Glutamatergic neuron (in vitro differentiated cells): ENCODE data around the gene PLTP. TPM values are rescaled to one million over a fixed set of nuclear protein-coding genes. Genes with fewer than 3 reads are reported as not detected.

Experiments
- DNase-seq: peaks from one replicate; pipeline ENCODE4 v3.0.0; 2022
- H3K27ac Mint-ChIP-seq: one replicate; pipeline ENCODE4 v1.8.0; 2020; ENCODE audit warnings: mild to moderate bottlenecking, mixed read lengths, inconsistent platforms; ENCODE audit not compliant: unreplicated experiment
- H3K27me3 Mint-ChIP-seq: one replicate; pipeline ENCODE4 v1.8.0; 2020; ENCODE audit warnings: mild to moderate bottlenecking, moderate library complexity, mixed read lengths, inconsistent platforms; ENCODE audit not compliant: unreplicated experiment
- H3K36me3 Mint-ChIP-seq: one replicate; pipeline ENCODE4 v1.8.0; 2020; ENCODE audit warnings: mild to moderate bottlenecking, mixed read lengths, inconsistent platforms; ENCODE audit not compliant: unreplicated experiment
- H3K4me1 Mint-ChIP-seq: one replicate; pipeline ENCODE4 v1.8.0; 2020; ENCODE audit warnings: mild to moderate bottlenecking, low read depth, mixed read lengths, inconsistent platforms; ENCODE audit not compliant: unreplicated experiment
- H3K4me3 Mint-ChIP-seq: one replicate; pipeline ENCODE4 v1.8.0; 2020; ENCODE audit warnings: mild to moderate bottlenecking, mixed read lengths, inconsistent platforms; ENCODE audit not compliant: unreplicated experiment
- H3K9me3 Mint-ChIP-seq: one replicate; pipeline ENCODE4 v1.8.0; 2020; ENCODE audit warnings: mild to moderate bottlenecking, moderate library complexity, mixed read lengths, inconsistent platforms; ENCODE audit not compliant: unreplicated experiment
- CTCF ChIP-seq: fragments of 200-600 bp; sonication (generic); IDR thresholded peaks from one replicate; pipeline ENCODE4 v1.5.0; 2021; ENCODE audit not compliant: partially characterized antibody, unreplicated experiment
- total RNA-seq: library from RNA; stranded (reverse); fragmentation: NEBNext Ultra II Directional; extraction: Animal tissue kit (Norgen Biotek cat#: 25700); gene quantifications from one replicate; pipeline ENCODE4 v1.2.1, GENCODE V29; 2021; ENCODE audit not compliant: unreplicated experiment

The PLTP gene
- total RNA-seq, 1 donor from 2014 or later: 29.7 TPM

GRCh38 chr20:45937765-45938164, 25.8 kb upstream of the PLTP start:
- Mint-ChIP-seq H3K4me1 (peaks cover 12% of the 10 kb centered on the region), H3K4me3 (no peak overlapping the region), H3K27me3 (peaks cover 13% of the 10 kb centered on the region), H3K27ac (no peak overlapping the region), H3K36me3 (no peaks in the 10 kb centered on the region), H3K9me3 (peaks cover 11% of the 10 kb centered on the region)
- TF ChIP-seq CTCF: no peak
- DNase-seq: no peak

GRCh38 chr20:45935416-45936046, 23.6 kb upstream of the PLTP start:
- Mint-ChIP-seq H3K4me1 (peaks cover 12% of the 10 kb centered on the region), H3K36me3 (no peaks in the 10 kb centered on the region), H3K27ac (peak overlapping the region; percentile 94), H3K4me3 (peak overlapping the region; percentile 92), H3K9me3 (peaks cover 11% of the 10 kb centered on the region), H3K27me3 (peaks cover 13% of the 10 kb centered on the region)
- DNase-seq: no peak
- TF ChIP-seq CTCF: no peak

GRCh38 chr20:45934586-45935415, 22.8 kb upstream of the PLTP start, which contains the start of gene PCIF1:
Gene PCIF1 (plus strand): TSS chr20:45934683. CDS start chr20:45939000, 4,317 bp downstream.
- DNase-seq: peak; percentile 99
- H3K4me3 Mint-ChIP-seq: peak within 1 kb of the TSS; percentile 99
- H3K36me3 Mint-ChIP-seq: no peaks in the 10 kb centered on the region

GRCh38 chr20:45934046-45934585, 22.2 kb upstream of the PLTP start:
- no peak for TF ChIP-seq CTCF
- Mint-ChIP-seq H3K4me1 (peaks cover 12% of the 10 kb centered on the region), H3K4me3 (peak overlapping the region; percentile 99), H3K9me3 (peaks cover 11% of the 10 kb centered on the region), H3K27me3 (peaks cover 13% of the 10 kb centered on the region), H3K36me3 (no peaks in the 10 kb centered on the region), H3K27ac (peak overlapping the region; percentile 100)
- peak; percentile 90 for DNase-seq

More at GRCh38 chr20:45934586-45935415, 22.8 kb upstream of the PLTP start, which contains the start of gene PCIF1:
- TF ChIP-seq CTCF: no peak
- peaks cover 13% of the 10 kb centered on the region for H3K27me3 Mint-ChIP-seq
- H3K4me1 Mint-ChIP-seq: peaks cover 12% of the 10 kb centered on the region
- peak within 1 kb of the TSS; percentile 100 for H3K27ac Mint-ChIP-seq
- peaks cover 11% of the 10 kb centered on the region for H3K9me3 Mint-ChIP-seq
